Measurements from ENCODE around the gene DAPK3.

Gene DAPK3

DNA sequence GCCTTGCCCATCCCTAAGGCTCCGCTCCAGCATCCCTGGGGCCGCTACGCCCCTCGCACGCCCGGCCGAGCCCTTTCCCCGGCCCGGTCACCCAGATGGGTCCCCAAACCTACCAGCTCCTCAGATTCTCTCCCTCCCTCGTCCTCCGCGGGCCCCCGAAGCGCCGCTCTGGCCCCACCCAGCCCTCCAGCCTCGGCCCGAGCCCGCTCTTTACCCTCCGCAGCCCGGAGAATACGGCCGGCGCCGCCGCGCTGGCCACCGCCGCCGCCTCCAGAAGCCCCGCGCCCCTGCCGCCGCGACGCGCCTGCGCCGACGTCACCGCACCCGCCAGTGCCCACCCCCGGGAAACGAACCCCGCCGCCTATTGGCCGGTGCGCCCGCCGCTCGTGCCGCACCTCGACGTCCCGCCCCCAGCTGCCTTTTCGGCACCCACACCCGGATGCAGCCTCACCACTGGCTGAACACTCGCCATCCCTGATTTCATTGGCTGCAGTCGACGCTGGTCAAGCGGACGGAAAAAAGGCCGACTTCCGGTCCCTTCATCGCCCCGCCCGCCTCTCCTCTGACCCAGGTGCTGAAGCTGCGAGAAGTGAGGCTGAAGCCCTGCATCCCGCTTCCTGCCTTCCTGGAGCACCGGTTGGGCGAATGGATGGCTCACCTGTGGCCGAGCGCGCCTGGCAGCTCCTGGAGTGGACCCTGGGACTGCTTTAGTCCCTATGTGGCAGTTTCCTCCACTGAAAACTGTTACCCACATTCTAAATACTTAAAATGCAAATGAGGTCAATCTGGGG, at the start of gene DAPK3:
Gene DAPK3 (minus strand): TSS at position 292 of the 791 bp plus-strand sequence. CDS start 1,364 bp downstream, outside the sequence.
- Histone ChIP-seq H3K36me3 (ENCODE audit: control insufficient read depth, low read length) (peaks cover 43% of the 10 kb centered on the region), H3K4me3 (ENCODE audit: low read length) (peak within 1 kb of the TSS; percentile 87), H3K27me3 (ENCODE audit: control insufficient read depth, low read length) (no peaks in the 10 kb centered on the region), H3F3A (ENCODE audit: control insufficient read depth, insufficient read depth) (peaks cover 26% of the 10 kb centered on the region), H3K9me3 (ENCODE audit: control insufficient read depth, insufficient read depth, low read length) (no peaks in the 10 kb centered on the region), H4K20me1 (ENCODE audit: control insufficient read depth, insufficient read depth, low read depth, low read length) (peaks cover 10% of the 10 kb centered on the region; the same call in 1 of the 2 replicates), H3K79me2 (ENCODE audit: control insufficient read depth, low read length) (peaks cover 33% of the 10 kb centered on the region), H3K4me2 (ENCODE audit: low read length) (peak within 1 kb of the TSS; percentile 83), H3K4me1 (ENCODE audit: control insufficient read depth, low read length) (peaks cover 29% of the 10 kb centered on the region), H3K27ac (ENCODE audit: low read depth, low read length) (peak within 1 kb of the TSS; percentile 63), H3K9me2 (replicated peaks; ENCODE audit: control insufficient read depth, low read length) (no peaks in the 10 kb centered on the region)
- TF ChIP-seq, protein P1, sequence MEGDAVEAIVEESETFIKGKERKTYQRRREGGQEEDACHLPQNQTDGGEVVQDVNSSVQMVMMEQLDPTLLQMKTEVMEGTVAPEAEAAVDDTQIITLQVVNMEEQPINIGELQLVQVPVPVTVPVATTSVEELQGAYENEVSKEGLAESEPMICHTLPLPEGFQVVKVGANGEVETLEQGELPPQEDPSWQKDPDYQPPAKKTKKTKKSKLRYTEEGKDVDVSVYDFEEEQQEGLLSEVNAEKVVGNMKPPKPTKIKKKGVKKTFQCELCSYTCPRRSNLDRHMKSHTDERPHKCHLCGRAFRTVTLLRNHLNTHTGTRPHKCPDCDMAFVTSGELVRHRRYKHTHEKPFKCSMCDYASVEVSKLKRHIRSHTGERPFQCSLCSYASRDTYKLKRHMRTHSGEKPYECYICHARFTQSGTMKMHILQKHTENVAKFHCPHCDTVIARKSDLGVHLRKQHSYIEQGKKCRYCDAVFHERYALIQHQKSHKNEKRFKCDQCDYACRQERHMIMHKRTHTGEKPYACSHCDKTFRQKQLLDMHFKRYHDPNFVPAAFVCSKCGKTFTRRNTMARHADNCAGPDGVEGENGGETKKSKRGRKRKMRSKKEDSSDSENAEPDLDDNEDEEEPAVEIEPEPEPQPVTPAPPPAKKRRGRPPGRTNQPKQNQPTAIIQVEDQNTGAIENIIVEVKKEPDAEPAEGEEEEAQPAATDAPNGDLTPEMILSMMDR (IDR thresholded peaks at IDR 0.05; ENCODE audit: low read depth, low read length, poor library complexity, severe bottlenecking), result no peak
- TF ChIP-seq EZH2phosphoT487 (IDR thresholded peaks at IDR 0.05; ENCODE audit: borderline replicate concordance, low read length), result no peak

DNA sequence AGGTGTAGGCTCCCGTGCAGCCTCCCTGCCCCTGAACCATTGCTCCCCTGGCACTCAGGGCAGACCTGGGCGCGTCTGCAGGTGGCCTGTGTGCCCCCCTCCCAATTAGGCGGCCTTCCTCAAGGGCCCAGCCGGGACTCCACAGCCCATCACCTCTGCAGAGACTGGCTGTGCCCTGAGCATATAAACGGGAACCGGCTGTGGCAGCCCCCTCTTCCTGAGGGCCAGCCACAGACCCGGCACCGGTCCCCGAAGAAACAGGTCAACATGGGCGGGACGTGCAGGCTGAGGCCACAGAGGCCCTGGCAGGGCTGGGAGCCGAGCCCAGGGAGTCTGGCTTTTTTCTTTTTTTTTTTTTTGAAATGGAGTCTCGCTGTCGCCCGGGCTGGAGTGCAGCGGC, 48.7 kb upstream of the DAPK3 start:
- Histone ChIP-seq H3K9me2 (replicated peaks; ENCODE audit: control insufficient read depth, low read length) (no peaks in the 10 kb centered on the region), H3K36me3 (ENCODE audit: control insufficient read depth, low read length) (peaks cover 9% of the 10 kb centered on the region; the same call in 1 of the 2 replicates), H3K79me2 (ENCODE audit: control insufficient read depth, low read length) (peaks cover 65% of the 10 kb centered on the region), H3K4me2 (ENCODE audit: low read length) (no peak overlapping the region), H3K4me1 (ENCODE audit: control insufficient read depth, low read length) (no peaks in the 10 kb centered on the region), H3F3A (ENCODE audit: control insufficient read depth, insufficient read depth) (no peaks in the 10 kb centered on the region), H3K27ac (ENCODE audit: low read depth, low read length) (no peak overlapping the region), H3K4me3 (ENCODE audit: low read length) (no peak overlapping the region), H4K20me1 (ENCODE audit: control insufficient read depth, insufficient read depth, low read depth, low read length) (no peaks in the 10 kb centered on the region; the same call in 1 of the 2 replicates), H3K27me3 (ENCODE audit: control insufficient read depth, low read length) (no peaks in the 10 kb centered on the region), H3K9me3 (ENCODE audit: control insufficient read depth, insufficient read depth, low read length) (no peaks in the 10 kb centered on the region)
- TF ChIP-seq, protein P1 (IDR thresholded peaks at IDR 0.05; ENCODE audit: low read depth, low read length, poor library complexity, severe bottlenecking), result no peak
- TF ChIP-seq EZH2phosphoT487 (IDR thresholded peaks at IDR 0.05; ENCODE audit: borderline replicate concordance, low read length), result no peak

DNA sequence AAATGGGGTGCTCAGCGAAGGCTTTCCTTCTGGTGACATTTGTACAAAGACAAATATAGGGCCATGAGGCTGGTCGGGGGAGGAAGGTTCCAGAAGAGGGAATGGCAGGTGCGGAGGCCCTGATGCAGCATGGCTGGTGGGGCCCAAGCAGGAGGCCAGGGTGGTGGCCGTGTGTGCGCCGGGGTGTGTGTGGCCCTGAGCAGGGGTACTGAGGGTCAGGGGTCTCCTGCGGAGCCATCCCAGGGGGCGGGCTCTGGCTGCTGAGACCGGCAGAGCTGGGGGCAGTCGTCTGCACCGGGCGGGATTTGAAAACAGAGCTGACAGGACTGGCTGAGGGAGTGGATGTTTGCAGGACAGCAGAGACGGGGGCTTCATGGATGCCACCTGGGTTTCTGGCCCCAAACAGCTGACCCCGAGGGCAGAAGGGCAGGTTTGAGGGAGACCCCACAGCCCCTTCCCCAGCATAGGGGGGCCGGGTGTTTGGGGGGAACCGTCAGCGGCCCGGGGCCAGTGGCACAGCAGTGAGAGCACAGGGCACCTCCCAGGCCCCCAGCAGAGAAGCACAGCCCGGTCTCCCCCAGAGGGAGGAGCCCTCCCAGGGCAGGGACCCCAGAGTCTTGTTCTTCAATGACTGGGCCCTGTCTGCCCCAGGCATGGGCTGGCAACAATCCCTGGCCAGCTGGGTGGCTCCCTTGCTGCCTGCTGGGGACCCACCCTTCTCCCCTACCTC, 48.0 kb upstream of the DAPK3 start:
- Histone ChIP-seq H3K27me3 (ENCODE audit: control insufficient read depth, low read length) (no peaks in the 10 kb centered on the region), H3K4me1 (ENCODE audit: control insufficient read depth, low read length) (no peaks in the 10 kb centered on the region), H3F3A (ENCODE audit: control insufficient read depth, insufficient read depth) (no peaks in the 10 kb centered on the region), H4K20me1 (ENCODE audit: control insufficient read depth, insufficient read depth, low read depth, low read length) (no peaks in the 10 kb centered on the region; the same call in 1 of the 2 replicates), H3K79me2 (ENCODE audit: control insufficient read depth, low read length) (peaks cover 67% of the 10 kb centered on the region), H3K4me2 (ENCODE audit: low read length) (no peak overlapping the region), H3K36me3 (ENCODE audit: control insufficient read depth, low read length) (peaks cover 15% of the 10 kb centered on the region), H3K4me3 (ENCODE audit: low read length) (no peak overlapping the region), H3K9me3 (ENCODE audit: control insufficient read depth, insufficient read depth, low read length) (no peaks in the 10 kb centered on the region), H3K9me2 (replicated peaks; ENCODE audit: control insufficient read depth, low read length) (no peaks in the 10 kb centered on the region), H3K27ac (ENCODE audit: low read depth, low read length) (no peak overlapping the region)
- TF ChIP-seq, protein P1 (IDR thresholded peaks at IDR 0.05; ENCODE audit: low read depth, low read length, poor library complexity, severe bottlenecking), result no peak
- no peak for TF ChIP-seq EZH2phosphoT487 (IDR thresholded peaks at IDR 0.05; ENCODE audit: borderline replicate concordance, low read length)

Measured in DOHH2 (cell line).